HepG2 (cell line): ENCODE measurements around the gene VAMP8. TPM values are rescaled to one million over a fixed set of nuclear protein-coding genes. Genes with fewer than 3 reads are reported as not detected.

Experiments
- CHCHD3 ChIP-seq: sonication (generic); formaldehyde crosslinking; IDR thresholded peaks from 2 replicates; pipeline ENCODE4 v1.8.0; 2022; ENCODE audit warnings: mild to moderate bottlenecking, missing genetic modification reagents, moderate library complexity
- CREM ChIP-seq, 2 experiments: sonication (generic) in 1 of 2; formaldehyde crosslinking in 1 of 2; IDR thresholded peaks; 2 replicates each; pipeline versions ENCODE4 v1.4.0 to v1.6.1; 2016 to 2020; ENCODE audit warnings: antibody characterized with exemption in 1 of 2, mild to moderate bottlenecking in 1 of 2, missing genetic modification reagents in 1 of 2
- ERF ChIP-seq: IDR thresholded peaks from 2 replicates; pipeline ENCODE4 v1.6.1; 2018; ENCODE audit warnings: missing biosample characterization, missing genetic modification reagents
- MED8 ChIP-seq: sonication (generic); formaldehyde crosslinking; IDR thresholded peaks from 2 replicates; pipeline ENCODE4 v1.8.1; 2023; ENCODE audit warnings: mild to moderate bottlenecking, missing genetic modification reagents; ENCODE audit not compliant: insufficient replicate concordance
- MLX ChIP-seq: IDR thresholded peaks from 2 replicates; pipeline ENCODE4 v1.6.1; 2016
- RXRB ChIP-seq: IDR thresholded peaks from 2 replicates; pipeline ENCODE4 v1.6.1; 2016; ENCODE audit warnings: borderline replicate concordance, missing genetic modification reagents, missing compliant biosample characterization
- SRSF1 ChIP-seq: fragments of 200-400 bp; formaldehyde crosslinking; optimal IDR thresholded peaks from 2 replicates; pipeline ENCODE3; 2017; ENCODE audit warnings: mild to moderate bottlenecking, low read depth, low read length, moderate library complexity
- SRSF9 ChIP-seq: fragments of 200-400 bp; formaldehyde crosslinking; IDR thresholded peaks from 2 replicates; pipeline ENCODE4 v1.6.1; 2018; ENCODE audit warnings: borderline replicate concordance, mild to moderate bottlenecking, low read depth, low read length; ENCODE audit not compliant: insufficient read depth, poor library complexity, severe bottlenecking
- TFDP2 ChIP-seq: sonication (generic); formaldehyde crosslinking; IDR thresholded peaks from 2 replicates; pipeline ENCODE4 v1.4.0; 2020; ENCODE audit warnings: missing genetic modification reagents
- TGIF2 ChIP-seq: IDR thresholded peaks from 2 replicates; pipeline ENCODE4 v1.6.1; 2016; ENCODE audit warnings: control low read depth, missing compliant biosample characterization
- ZBTB14 ChIP-seq: sonication (generic); formaldehyde crosslinking; IDR thresholded peaks from 2 replicates; pipeline ENCODE4 v1.4.0; 2020; ENCODE audit warnings: missing genetic modification reagents
- ZBTB34 ChIP-seq: sonication (generic); formaldehyde crosslinking; IDR thresholded peaks from 2 replicates; pipeline ENCODE4 v1.8.0; 2022; ENCODE audit warnings: mild to moderate bottlenecking, missing genetic modification reagents
- ZFYVE20 ChIP-seq: sonication (generic); formaldehyde crosslinking; IDR thresholded peaks from 2 replicates; pipeline ENCODE4 v1.8.0; 2023; ENCODE audit warnings: low read depth, mild to moderate bottlenecking, moderate library complexity, missing genetic modification reagents, borderline replicate concordance
- ZNF235 ChIP-seq: sonication (generic); formaldehyde crosslinking; IDR thresholded peaks from 2 replicates; pipeline ENCODE4 v1.8.1; 2023; ENCODE audit warnings: mild to moderate bottlenecking, missing genetic modification reagents, borderline replicate concordance
- ZNF281 ChIP-seq: sonication (generic); formaldehyde crosslinking; IDR thresholded peaks from 2 replicates; pipeline ENCODE4 v1.4.0; 2020; ENCODE audit warnings: missing genetic modification reagents, borderline replicate concordance
- ZNF496 ChIP-seq: sonication (generic); formaldehyde crosslinking; IDR thresholded peaks from 2 replicates; pipeline ENCODE4 v1.8.1; 2023; ENCODE audit warnings: mild to moderate bottlenecking, moderate library complexity, missing genetic modification reagents; ENCODE audit not compliant: insufficient replicate concordance
- ZNF580 ChIP-seq: IDR thresholded peaks from 2 replicates; pipeline ENCODE4 v1.6.1; 2016; ENCODE audit warnings: low read depth, borderline replicate concordance
- ZNF678 ChIP-seq: sonication (generic); formaldehyde crosslinking; IDR thresholded peaks from 2 replicates; pipeline ENCODE4 v1.4.0; 2020; ENCODE audit warnings: mild to moderate bottlenecking, missing genetic modification reagents
- ZNF713 ChIP-seq: sonication (generic); formaldehyde crosslinking; IDR thresholded peaks from 2 replicates; pipeline ENCODE4 v1.4.0; 2020; ENCODE audit warnings: mild to moderate bottlenecking, missing genetic modification reagents
- ZNF766 ChIP-seq: sonication (generic); formaldehyde crosslinking; IDR thresholded peaks from 2 replicates; pipeline ENCODE4 v1.5.0; 2020; ENCODE audit warnings: missing genetic modification reagents, borderline replicate concordance
- polyA plus RNA-seq, 8 experiments: library from polyadenylated mRNA; depleted of rRNA in 3 of 8; stranded (reverse) in 7 of 8; unstranded in 1 of 8; fragments of >200 nt; fragmentation: Illumina TruSeq in 4 of 8; extraction: Trizol in 4 of 8; gene quantifications; 2 replicates each; pipeline versions ENCODE4 v1.2.1 to v1.2.3, GENCODE V29; 2011 to 2016; ENCODE audit warnings: low read depth in 4 of 8, missing spikeins in 1 of 8, mixed read lengths in 1 of 8; ENCODE audit not compliant: insufficient read depth in 1 of 8
- total RNA-seq, 5 experiments: library from RNA; depleted of rRNA; stranded (reverse); fragments of >200 nt; fragmentation: Illumina TruSeq; extraction: Trizol; gene quantifications; 2 replicates each; pipeline ENCODE4 v1.2.3, GENCODE V29; 2016; ENCODE audit warnings: low read depth in 1 of 5

The VAMP8 gene
- total and polyA plus RNA-seq, 2 of the 13 experiments (the other 11 are each of a cell fraction or from before 2014, with no cell fraction given): 83.3 to 157 TPM

GRCh38 chr2:85584354-85584856 is 7.0 kb downstream of the VAMP8 start, which contains the start of gene VAMP5 (continued):
- TF ChIP-seq ZBTB34 (CRISPR knock-in tag): no peak
- peak; percentile 11; the same call in 1 of the 2 replicates for TF ChIP-seq ZNF713 (CRISPR knock-in tag)
- TF ChIP-seq RXRB: peak; percentile 63
- TF ChIP-seq TFDP2 (CRISPR knock-in tag): peak; percentile 70
- no peak for TF ChIP-seq CREM (IDR thresholded peaks at IDR 0.05)
- TF ChIP-seq CREM (CRISPR knock-in tag; IDR thresholded peaks at IDR 0.05): no peak
- peak; percentile 80 for TF ChIP-seq MED8 (CRISPR knock-in tag)
- peak; percentile 56; the same call in 1 of the 2 replicates for TF ChIP-seq ZBTB14 (CRISPR knock-in tag)
- TF ChIP-seq ZNF580 (CRISPR knock-in tag): 0 out of 2 replicates have a peak, but pooled peaks have one; percentile 52
- TF ChIP-seq ZNF766 (CRISPR knock-in tag): peak; percentile 68; the same call in 1 of the 2 replicates
- peak; percentile 95; the same call in 1 of the 2 replicates for TF ChIP-seq ZNF235
- TF ChIP-seq CHCHD3 (CRISPR knock-in tag): no peak; the same call in 1 of the 2 replicates
- TF ChIP-seq ERF (CRISPR knock-in tag): peak; percentile 26
- peak; percentile 47 for TF ChIP-seq ZNF281 (CRISPR knock-in tag)
- TF ChIP-seq SRSF9: no peak
- TF ChIP-seq TGIF2 (CRISPR knock-in tag): no peak; the same call in 1 of the 2 replicates
- TF ChIP-seq ZNF678 (CRISPR knock-in tag): peak; percentile 52; the same call in 1 of the 2 replicates
- no peak for TF ChIP-seq ZFYVE20 (CRISPR knock-in tag)
- peak; percentile 90 for TF ChIP-seq SRSF1
- TF ChIP-seq MLX: peak; percentile 70; the same call in 1 of the 2 replicates
- TF ChIP-seq ZNF496 (CRISPR knock-in tag): no peak
